NCI-H748 treated with DMSO at 0.1 percent for 48 hours (cell line): Measurements from ENCODE around the gene TM9SF3.

Source experiments
- DNase-seq: peaks from one replicate; lab custom pipeline; 2025; lab: John Stamatoyannopoulos, UW

Gene TM9SF3

DNA sequence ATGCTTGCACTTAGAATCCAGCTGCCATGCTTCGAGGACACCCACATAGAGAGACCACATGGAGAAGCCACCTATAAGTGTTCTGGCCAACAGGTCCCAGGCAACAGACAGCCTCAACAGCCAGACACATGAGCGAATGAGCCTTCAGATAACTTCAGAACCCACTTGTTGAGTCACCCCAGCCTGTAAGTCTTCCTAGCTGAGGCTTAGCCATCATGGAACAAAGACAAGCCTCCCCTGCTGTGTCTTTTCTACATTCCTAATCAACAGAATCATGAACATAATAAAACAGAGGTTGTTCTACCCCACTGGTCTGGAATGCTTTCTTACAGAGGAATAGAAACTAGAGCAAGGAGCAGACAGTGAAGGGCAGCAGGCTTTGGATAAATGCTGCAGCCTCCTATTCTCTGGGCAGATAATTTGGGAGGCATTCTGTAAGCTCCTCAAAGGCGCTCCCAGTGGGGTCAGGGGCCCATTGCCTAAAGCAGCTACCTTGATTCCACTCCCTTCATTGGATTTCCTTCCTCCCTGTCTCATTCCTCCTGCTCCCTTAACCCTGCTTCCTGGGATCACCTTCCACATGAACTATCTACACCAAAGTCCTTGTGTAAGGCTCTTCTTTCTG, 77.7 kb downstream of the TM9SF3 start:
- DNase-seq: no peak

- no peak for DNase-seq
Observed at GRCh38 chr10:96507044-96507443, 79.8 kb downstream of the TM9SF3 start.

DNA sequence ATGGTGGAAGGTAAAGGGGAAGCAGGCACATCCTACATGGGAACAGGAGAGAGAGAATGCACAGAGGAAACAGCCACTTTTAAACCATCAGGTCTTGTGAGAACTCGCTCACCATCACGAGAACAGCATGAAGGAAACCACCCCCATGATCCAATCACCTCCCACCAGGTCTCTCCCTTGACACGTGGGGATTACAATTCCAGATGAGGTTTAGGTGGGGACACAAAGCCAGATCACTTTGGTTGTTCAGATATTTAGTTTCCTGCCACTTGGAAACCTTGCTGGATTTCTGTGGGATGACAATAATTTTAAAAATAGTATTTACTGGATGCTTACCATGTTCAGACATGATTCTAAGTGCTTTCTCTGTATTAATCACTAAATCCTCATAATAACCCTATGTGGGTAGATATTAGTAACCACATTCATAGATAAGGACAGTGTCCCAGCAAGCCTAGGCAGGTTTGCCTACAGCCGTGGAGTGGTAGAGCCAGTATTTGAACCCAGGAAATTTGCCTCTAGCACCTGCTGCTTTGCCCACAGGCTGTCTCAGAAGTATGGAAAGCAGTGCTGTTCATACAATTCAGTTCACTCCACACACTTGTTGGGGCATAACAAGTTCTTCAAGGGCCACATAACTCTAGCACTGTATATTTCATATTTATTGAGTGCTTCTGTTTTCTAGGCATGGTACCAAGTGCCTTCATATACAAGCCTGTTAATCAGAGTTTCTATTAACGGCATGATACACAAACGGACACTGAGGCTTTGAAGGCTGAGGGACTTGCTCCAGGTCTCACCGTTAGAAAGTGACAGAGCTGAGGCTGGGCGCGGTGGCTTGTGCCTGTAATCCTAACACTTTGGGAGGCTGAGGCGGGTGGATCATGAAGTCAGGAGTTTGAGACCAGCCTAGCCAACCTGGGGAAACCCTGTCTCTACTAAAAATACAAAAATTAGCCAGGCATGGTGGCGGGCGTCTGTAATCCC, 81.4 kb downstream of the TM9SF3 start:
- DNase-seq: no peak

DNA sequence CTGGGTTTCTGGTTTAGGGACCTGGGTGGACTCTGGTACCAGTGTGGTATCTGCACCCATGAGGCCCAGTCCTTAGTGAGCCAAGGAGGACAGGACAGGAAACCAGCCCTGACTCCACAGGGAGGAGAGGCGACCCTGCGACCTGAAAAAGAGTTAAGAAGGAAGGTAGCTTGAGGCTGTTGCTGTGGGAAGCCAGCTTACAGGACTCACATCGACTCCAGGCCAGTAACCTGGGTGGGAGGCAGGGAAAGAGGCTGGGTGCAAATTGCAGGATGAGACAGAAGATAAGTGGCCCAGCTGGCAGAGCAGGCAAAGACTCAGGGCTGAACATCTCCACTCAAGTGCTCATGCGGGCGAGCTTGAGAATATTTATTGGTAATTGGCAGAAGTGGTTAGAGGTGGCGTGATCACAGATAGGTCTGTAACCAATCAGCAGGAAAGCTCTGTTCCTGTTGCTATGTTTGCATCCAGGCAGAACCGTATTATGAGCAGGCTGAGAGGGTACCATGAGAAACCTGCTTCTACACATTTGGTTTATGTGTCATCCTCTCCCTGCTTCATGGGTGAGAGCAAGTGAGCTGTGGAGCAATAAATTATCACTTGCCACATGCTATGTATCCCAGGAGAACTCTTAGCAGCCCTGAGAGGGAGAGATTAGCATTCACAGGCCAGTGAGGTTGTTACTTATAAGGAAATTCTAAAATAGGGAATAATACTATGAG, 84.1 kb downstream of the TM9SF3 start:
- DNase-seq: no peak

DNA sequence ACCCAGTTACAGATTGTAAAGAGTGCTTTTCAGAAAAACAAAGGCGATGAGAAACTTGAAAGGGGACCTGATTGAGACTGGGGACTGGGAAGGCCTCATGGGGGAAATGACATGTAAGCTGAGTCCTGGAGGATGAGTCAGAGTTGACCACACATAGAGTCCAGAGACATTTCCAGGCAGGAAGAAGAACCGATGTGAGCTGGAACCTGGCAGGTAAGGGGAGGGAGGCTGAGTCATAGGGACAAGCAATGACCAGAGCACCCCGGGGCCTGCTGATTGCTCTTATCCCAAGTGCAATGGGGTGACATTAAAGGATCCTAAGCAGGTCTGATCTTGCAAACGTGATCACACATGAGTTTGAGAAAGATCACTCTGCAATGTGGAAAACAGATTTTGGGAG, 84.8 kb downstream of the TM9SF3 start:
- DNase-seq: no peak

DNA sequence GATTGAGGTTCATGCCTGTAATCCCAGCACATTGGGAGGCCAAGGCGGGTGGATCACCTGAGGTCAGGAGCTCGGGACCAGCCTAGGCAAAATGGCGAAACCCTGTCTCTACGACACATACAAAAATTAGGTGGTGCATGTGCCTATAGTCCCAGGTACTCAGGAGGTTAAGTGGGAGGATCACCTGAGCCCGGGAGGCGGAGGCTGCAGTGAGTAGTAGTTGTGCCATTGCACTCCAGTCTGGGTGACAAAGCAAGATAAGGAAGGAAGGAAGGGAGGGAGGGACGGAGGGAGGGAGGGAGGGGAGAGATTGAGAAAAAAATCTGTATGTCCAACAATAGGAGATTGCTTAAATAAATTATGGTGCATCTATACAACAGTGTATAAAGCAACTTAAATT, 86.3 kb downstream of the TM9SF3 start:
- DNase-seq: no peak

- no peak for DNase-seq
Observed at GRCh38 chr10:96500050-96500449, 86.8 kb downstream of the TM9SF3 start.

GRCh38 chr10:96497391-96497790, 89.4 kb downstream of the TM9SF3 start:
- no peak for DNase-seq

- DNase-seq: no peak
Observed at GRCh38 chr10:96496281-96496925, 90.4 kb downstream of the TM9SF3 start.

DNA sequence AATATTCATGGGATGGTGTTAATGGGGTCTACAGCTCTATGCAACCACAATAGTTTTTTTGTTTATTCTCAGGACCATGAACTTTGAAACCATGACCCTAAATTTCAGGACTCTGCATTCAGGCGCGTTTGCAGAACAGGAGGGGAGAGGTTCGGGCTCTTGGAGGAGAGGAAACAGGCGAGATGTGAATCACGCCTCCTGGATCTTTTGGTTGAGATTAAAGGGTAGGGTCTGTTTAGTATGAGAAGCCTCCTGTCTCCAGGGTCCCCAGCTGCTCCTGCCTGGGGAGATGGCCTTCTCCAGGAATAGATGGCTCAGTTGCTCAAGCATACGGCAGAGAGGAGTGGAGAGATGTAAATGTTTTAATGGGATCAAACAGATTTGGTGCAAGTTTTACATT, 91.3 kb downstream of the TM9SF3 start:
- no peak for DNase-seq

- no peak for DNase-seq
Observed at GRCh38 chr10:96494694-96495093, 92.1 kb downstream of the TM9SF3 start.

DNA sequence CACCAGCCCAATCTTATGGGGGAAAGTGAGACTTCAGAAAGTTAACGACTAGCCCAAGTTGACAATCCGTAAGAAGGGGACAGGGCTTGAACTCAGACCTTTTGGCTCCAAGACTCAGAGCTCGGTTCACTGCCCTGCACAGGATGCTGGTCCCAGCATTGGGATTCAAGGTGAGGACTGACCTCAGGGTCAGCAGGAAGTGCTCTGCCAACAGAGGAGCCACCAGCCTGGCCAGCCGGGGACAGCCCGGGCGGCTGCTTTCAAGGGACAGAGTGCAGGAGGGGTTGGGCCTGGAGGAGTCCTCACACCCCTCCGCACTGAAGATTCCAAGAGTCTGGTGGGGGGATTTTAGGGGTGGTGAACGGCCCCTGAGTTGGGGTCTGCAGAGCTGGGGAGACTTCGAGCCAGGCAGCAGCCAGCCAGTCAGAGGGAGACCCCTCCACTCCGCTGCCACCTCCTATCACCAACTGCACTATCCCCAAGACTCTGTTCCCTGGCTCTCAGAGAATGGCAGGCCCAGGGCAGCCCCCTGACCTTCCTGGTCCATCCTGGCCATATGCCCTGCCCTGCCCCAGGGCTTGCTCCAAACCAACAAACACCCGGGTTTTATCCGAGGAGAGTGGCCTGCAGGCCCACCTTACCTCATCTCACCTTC, 92.8 kb downstream of the TM9SF3 start:
- no peak for DNase-seq

GRCh38 chr10:96493254-96493653, 93.6 kb downstream of the TM9SF3 start:
- no peak for DNase-seq

DNA sequence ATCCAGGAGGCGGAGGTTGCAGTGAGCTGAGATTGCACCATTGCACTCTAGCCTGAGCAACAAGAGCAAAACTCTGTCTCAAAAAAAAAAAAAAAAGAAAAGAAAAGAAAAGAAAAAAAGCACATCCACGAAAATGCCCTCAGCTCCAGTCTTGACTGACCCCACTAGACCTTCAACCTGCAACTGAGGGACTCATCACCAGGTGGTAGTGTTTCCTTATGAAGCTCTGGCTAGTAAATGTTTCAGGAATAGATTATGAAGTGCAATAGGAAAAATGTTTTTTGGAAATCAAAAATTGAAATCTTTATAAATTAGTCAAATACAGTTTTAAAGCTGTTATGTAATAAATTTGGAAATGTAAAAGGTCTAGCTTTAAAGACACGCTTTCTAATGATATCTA, 95.5 kb downstream of the TM9SF3 start:
- no peak for DNase-seq

DNA sequence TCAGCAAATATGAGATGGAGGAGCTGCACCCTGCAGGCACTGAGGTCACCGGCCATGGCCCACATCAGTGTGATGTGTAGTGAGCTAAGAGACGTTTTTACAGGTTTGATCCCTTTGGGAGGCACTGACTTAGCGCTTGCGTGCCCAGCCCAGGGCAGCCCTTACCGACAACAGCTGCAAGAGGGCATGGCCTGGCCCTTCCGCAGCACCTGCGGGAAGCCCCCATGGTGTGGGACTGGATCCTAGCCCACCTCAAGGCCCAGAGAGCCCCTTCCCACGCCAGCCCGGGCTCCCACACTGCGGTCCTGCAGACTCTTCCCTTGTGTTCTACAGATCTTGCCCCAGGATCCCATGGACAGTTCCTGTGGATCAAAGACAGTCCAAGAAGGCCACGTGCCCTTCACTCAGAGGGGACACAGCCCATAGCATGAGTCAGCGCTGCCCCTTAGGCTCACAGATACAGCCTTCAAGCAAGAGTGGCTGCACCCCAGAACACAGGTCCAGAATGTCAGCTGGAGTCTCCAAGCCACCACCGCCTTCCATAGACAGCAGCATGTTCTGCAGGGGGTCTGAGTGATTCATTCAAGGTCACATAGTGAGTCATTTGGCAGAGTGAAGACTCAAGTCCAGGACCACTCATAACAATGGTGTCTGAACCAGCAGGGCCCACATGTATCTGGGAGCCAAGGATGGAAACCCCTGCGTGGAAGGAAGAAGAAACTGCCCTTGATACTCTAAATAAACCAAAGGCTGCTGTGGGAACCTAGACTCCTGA, 98.5 kb downstream of the TM9SF3 start:
- no peak for DNase-seq

DNA sequence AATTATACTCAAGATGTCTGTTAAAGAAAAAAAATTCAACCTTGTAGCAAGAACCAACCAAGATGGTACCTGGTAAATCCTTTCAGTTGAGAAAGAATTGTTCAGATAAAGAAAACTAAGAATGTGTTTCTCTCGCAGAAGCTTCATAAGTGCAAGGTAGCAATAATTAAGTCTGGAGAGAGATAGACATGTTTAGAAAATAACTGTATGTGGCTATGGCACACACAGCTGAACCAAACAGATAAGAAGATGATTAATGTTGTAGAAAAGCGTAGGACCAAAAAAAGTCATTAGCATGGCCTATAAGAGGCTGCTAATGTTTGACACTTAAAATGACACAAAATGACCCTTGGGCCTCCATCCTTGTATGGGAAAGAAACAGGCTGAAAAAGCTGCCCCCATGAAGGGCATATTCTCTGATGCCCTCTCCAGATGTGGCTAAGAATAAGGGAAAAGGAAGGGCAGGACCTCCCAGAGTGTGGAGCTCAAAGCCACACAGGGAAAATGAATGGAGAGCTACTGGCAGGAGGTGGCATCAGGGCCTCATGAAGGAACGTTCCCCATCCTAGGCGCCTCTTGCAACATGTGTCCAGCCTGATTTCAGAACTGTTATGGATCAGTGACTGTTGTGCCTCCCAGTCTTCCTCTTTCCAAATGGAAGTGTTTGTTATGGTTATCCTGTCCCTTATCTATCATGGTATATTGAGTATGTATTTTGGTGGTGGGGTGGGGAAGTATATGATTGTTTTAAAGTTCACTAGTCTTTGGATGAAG, 103.8 kb downstream of the TM9SF3 start:
- no peak for DNase-seq

DNA sequence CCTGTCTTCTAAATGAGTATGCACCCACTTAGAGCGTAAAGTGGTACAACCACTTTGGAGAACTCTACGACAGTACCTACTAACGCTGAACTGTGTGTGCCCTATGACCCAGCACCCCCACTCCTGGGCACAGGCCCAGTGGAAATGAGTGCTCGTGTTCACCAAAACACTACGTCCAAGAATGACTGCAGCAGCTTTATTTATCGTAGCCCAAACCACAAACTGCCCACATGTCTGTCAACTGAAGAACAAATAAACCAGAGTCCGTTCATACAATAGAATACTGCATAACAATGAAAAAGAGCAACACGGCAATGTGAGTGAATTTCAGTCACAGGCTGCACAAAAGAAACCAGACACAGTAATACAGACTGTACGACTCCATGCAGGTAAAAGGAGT, 108.5 kb downstream of the TM9SF3 start:
- no peak for DNase-seq

DNA sequence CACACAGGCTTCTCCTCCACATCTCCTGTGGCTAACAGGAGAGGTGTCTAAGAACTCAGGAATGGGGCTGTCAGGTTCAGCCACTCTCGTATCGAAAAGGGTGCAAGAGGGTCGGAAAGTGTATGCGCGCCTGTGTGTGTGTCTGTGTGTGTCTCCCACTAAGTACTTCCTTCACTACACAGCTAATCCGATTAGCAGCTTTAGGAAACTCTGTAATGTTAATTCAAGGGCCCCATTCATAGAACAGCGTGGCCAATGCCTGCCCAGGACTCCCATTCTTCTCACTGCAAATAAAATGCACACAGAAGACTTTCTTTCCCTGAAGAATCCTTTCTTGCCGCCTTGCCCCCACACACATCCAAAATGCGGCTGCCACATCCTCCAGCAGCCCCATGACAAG, 112.9 kb downstream of the TM9SF3 start:
- no peak for DNase-seq

- DNase-seq: peak; percentile 7
Observed at GRCh38 chr10:96470116-96470743, 116.6 kb downstream of the TM9SF3 start.

GRCh38 chr10:96468845-96469244, 118.0 kb downstream of the TM9SF3 start:
- DNase-seq: no peak
